ENCODE data around the gene NDUFA6.
A peak's percentile ranks its signal among the peaks of the same experiment; 100 is the strongest.
"Not testable (repeated sequence)": the region's sequence is repeated elsewhere in the genome, so short reads cannot be mapped to it uniquely, and the experiment has no call there.

The NDUFA6 gene

GRCh38 chr22:42090596-42091454, at the start of gene NDUFA6:
TSS of gene NDUFA6 (minus strand) at chr22:42090772. CDS start at chr22:42090744, 28 bp downstream.
- Histone ChIP-seq H3K4me1 (ENCODE audit: control insufficient read depth, insufficient read depth, low read length) (peaks cover 10% of the 10 kb centered on the region), H3K9ac (ENCODE audit: low read length) (peak within 1 kb of the TSS; percentile 91), H3K36me3 (ENCODE audit: control insufficient read depth, insufficient read depth, low read length) (no peaks in the 10 kb centered on the region), H3K4me3 (ENCODE audit: low read length) (peak within 1 kb of the TSS; percentile 57), H3K9me3 (ENCODE audit: control insufficient read depth, low read length) (no peaks in the 10 kb centered on the region), H3K27me3 (ENCODE audit: control insufficient read depth, insufficient read depth, low read length) (no peaks in the 10 kb centered on the region)

GRCh38 chr22:42140153-42140552, 49.6 kb upstream of the NDUFA6 start:
- H3K27me3 ChIP-seq (ENCODE audit: control insufficient read depth, insufficient read depth, low read length); H3K4me3 ChIP-seq (ENCODE audit: low read length); H3K4me1 ChIP-seq (ENCODE audit: control insufficient read depth, insufficient read depth, low read length): not testable (repeated sequence)

GRCh38 chr22:42139508-42139907, 48.9 kb upstream of the NDUFA6 start:
- not testable (repeated sequence) for H3K36me3 ChIP-seq (ENCODE audit: control insufficient read depth, insufficient read depth, low read length); H3K4me3 ChIP-seq (ENCODE audit: low read length); H3K9ac ChIP-seq (ENCODE audit: low read length)

More at GRCh38 chr22:42140153-42140552, 49.6 kb upstream of the NDUFA6 start:
- H3K36me3 ChIP-seq (ENCODE audit: control insufficient read depth, insufficient read depth, low read length); H3K9me3 ChIP-seq (ENCODE audit: control insufficient read depth, low read length); H3K9ac ChIP-seq (ENCODE audit: low read length): not testable (repeated sequence)

GRCh38 chr22:42138972-42139371, 48.4 kb upstream of the NDUFA6 start:
- no peak overlapping the region for H3K4me3 ChIP-seq (ENCODE audit: low read length)
- no peak overlapping the region for H3K9ac ChIP-seq (ENCODE audit: low read length)
- no peaks in the 10 kb centered on the region for H3K27me3 ChIP-seq (ENCODE audit: control insufficient read depth, insufficient read depth, low read length)
- no peaks in the 10 kb centered on the region for H3K4me1 ChIP-seq (ENCODE audit: control insufficient read depth, insufficient read depth, low read length)
- no peaks in the 10 kb centered on the region for H3K9me3 ChIP-seq (ENCODE audit: control insufficient read depth, low read length)
- no peaks in the 10 kb centered on the region for H3K36me3 ChIP-seq (ENCODE audit: control insufficient read depth, insufficient read depth, low read length)

More at GRCh38 chr22:42139508-42139907, 48.9 kb upstream of the NDUFA6 start:
- not testable (repeated sequence) for H3K27me3 ChIP-seq (ENCODE audit: control insufficient read depth, insufficient read depth, low read length); H3K9me3 ChIP-seq (ENCODE audit: control insufficient read depth, low read length); H3K4me1 ChIP-seq (ENCODE audit: control insufficient read depth, insufficient read depth, low read length)

- no peaks in the 10 kb centered on the region for H3K9me3 ChIP-seq (ENCODE audit: control insufficient read depth, low read length)
- no peak overlapping the region for H3K9ac ChIP-seq (ENCODE audit: low read length)
- no peaks in the 10 kb centered on the region for H3K4me1 ChIP-seq (ENCODE audit: control insufficient read depth, insufficient read depth, low read length)
- no peaks in the 10 kb centered on the region for H3K36me3 ChIP-seq (ENCODE audit: control insufficient read depth, insufficient read depth, low read length)
- no peak overlapping the region for H3K4me3 ChIP-seq (ENCODE audit: low read length)
- no peaks in the 10 kb centered on the region for H3K27me3 ChIP-seq (ENCODE audit: control insufficient read depth, insufficient read depth, low read length)
These were observed 47.7 kb upstream of the NDUFA6 start for GRCh38 chr22:42138122-42138770.

GRCh38 chr22:42135688-42136087, 45.1 kb upstream of the NDUFA6 start:
- not testable (repeated sequence) for H3K4me3 ChIP-seq (ENCODE audit: low read length); H3K9me3 ChIP-seq (ENCODE audit: control insufficient read depth, low read length); H3K36me3 ChIP-seq (ENCODE audit: control insufficient read depth, insufficient read depth, low read length); H3K4me1 ChIP-seq (ENCODE audit: control insufficient read depth, insufficient read depth, low read length); H3K9ac ChIP-seq (ENCODE audit: low read length); H3K27me3 ChIP-seq (ENCODE audit: control insufficient read depth, insufficient read depth, low read length)

- H3K27me3 ChIP-seq (ENCODE audit: control insufficient read depth, insufficient read depth, low read length): no peaks in the 10 kb centered on the region
- H3K4me3 ChIP-seq (ENCODE audit: low read length): no peak overlapping the region
- H3K4me1 ChIP-seq (ENCODE audit: control insufficient read depth, insufficient read depth, low read length): peaks cover 9% of the 10 kb centered on the region
- no peaks in the 10 kb centered on the region for H3K9me3 ChIP-seq (ENCODE audit: control insufficient read depth, low read length)
- no peaks in the 10 kb centered on the region for H3K36me3 ChIP-seq (ENCODE audit: control insufficient read depth, insufficient read depth, low read length)
- no peak overlapping the region for H3K9ac ChIP-seq (ENCODE audit: low read length)
These were observed 43.8 kb upstream of the NDUFA6 start for GRCh38 chr22:42134100-42135020.

GRCh38 chr22:42132457-42132856, 41.9 kb upstream of the NDUFA6 start:
- Histone ChIP-seq H3K9me3 (ENCODE audit: control insufficient read depth, low read length) (no peaks in the 10 kb centered on the region), H3K4me3 (ENCODE audit: low read length) (no peak overlapping the region), H3K4me1 (ENCODE audit: control insufficient read depth, insufficient read depth, low read length) (peaks cover 13% of the 10 kb centered on the region), H3K9ac (ENCODE audit: low read length) (no peak overlapping the region), H3K27me3 (ENCODE audit: control insufficient read depth, insufficient read depth, low read length) (no peaks in the 10 kb centered on the region), H3K36me3 (ENCODE audit: control insufficient read depth, insufficient read depth, low read length) (no peaks in the 10 kb centered on the region)

- Histone ChIP-seq H3K36me3 (ENCODE audit: control insufficient read depth, insufficient read depth, low read length) (no peaks in the 10 kb centered on the region), H3K27me3 (ENCODE audit: control insufficient read depth, insufficient read depth, low read length) (no peaks in the 10 kb centered on the region), H3K9ac (ENCODE audit: low read length) (no peak overlapping the region), H3K4me1 (ENCODE audit: control insufficient read depth, insufficient read depth, low read length) (peaks cover 13% of the 10 kb centered on the region), H3K9me3 (ENCODE audit: control insufficient read depth, low read length) (no peaks in the 10 kb centered on the region), H3K4me3 (ENCODE audit: low read length) (no peak overlapping the region)
These were observed 41.0 kb upstream of the NDUFA6 start for GRCh38 chr22:42131562-42131961.

- not testable (repeated sequence) for H3K9ac ChIP-seq (ENCODE audit: low read length); H3K36me3 ChIP-seq (ENCODE audit: control insufficient read depth, insufficient read depth, low read length); H3K9me3 ChIP-seq (ENCODE audit: control insufficient read depth, low read length); H3K27me3 ChIP-seq (ENCODE audit: control insufficient read depth, insufficient read depth, low read length); H3K4me3 ChIP-seq (ENCODE audit: low read length)
- H3K4me1 ChIP-seq (ENCODE audit: control insufficient read depth, insufficient read depth, low read length): peaks cover 13% of the 10 kb centered on the region
These were observed 40.3 kb upstream of the NDUFA6 start, which contains the start of gene CYP2D6 for GRCh38 chr22:42130639-42131431. TSS of gene CYP2D6 (minus strand) at chr22:42130810. CDS start at chr22:42130791, 19 bp downstream.

GRCh38 chr22:42130182-42130581, 39.6 kb upstream of the NDUFA6 start:
- H3K27me3 ChIP-seq (ENCODE audit: control insufficient read depth, insufficient read depth, low read length); H3K9ac ChIP-seq (ENCODE audit: low read length); H3K36me3 ChIP-seq (ENCODE audit: control insufficient read depth, insufficient read depth, low read length); H3K9me3 ChIP-seq (ENCODE audit: control insufficient read depth, low read length); H3K4me3 ChIP-seq (ENCODE audit: low read length): not testable (repeated sequence)
- peaks cover 13% of the 10 kb centered on the region for H3K4me1 ChIP-seq (ENCODE audit: control insufficient read depth, insufficient read depth, low read length)

Measured in mucosa of stomach (tissue), 1 donor.